ENCODE measurements around the gene NEK4.

Gene NEK4

GRCh38 chr3:52792961-52793695, 22.4 kb upstream of the NEK4 start:
- TF ChIP-seq, protein P1, sequence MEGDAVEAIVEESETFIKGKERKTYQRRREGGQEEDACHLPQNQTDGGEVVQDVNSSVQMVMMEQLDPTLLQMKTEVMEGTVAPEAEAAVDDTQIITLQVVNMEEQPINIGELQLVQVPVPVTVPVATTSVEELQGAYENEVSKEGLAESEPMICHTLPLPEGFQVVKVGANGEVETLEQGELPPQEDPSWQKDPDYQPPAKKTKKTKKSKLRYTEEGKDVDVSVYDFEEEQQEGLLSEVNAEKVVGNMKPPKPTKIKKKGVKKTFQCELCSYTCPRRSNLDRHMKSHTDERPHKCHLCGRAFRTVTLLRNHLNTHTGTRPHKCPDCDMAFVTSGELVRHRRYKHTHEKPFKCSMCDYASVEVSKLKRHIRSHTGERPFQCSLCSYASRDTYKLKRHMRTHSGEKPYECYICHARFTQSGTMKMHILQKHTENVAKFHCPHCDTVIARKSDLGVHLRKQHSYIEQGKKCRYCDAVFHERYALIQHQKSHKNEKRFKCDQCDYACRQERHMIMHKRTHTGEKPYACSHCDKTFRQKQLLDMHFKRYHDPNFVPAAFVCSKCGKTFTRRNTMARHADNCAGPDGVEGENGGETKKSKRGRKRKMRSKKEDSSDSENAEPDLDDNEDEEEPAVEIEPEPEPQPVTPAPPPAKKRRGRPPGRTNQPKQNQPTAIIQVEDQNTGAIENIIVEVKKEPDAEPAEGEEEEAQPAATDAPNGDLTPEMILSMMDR (IDR thresholded peaks at IDR 0.05; ENCODE audit: low read depth, low read length), result no peak
- DNase-seq (ENCODE audit: extremely low read depth, low read depth), result no peak

- TF ChIP-seq, protein P1 (IDR thresholded peaks at IDR 0.05; ENCODE audit: low read depth, low read length), result no peak
- DNase-seq (ENCODE audit: extremely low read depth, low read depth), result no peak
Observed at GRCh38 chr3:52792413-52792812, 21.7 kb upstream of the NEK4 start.

DNA sequence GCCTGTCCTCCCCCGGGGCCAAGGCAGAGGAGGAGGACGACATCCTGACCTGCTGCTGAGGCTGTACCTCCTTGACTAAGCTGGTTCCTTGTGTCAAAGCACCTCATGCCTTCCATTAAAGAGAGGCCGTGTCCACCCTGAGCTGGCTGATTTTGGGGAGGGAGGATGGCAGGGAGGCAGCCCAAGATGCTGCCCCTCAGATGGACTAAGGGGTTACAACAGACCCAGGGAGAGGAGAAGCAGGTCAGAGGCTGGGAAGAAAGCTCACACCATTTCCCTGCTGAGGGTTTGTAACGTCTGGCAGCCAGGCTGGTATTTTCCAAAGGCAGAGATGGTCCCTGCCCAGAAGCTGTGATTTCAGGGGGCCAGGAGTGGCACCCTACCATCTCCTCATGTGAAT, 21.2 kb upstream of the NEK4 start:
- TF ChIP-seq, protein P1 (IDR thresholded peaks at IDR 0.05; ENCODE audit: low read depth, low read length), result no peak
- DNase-seq (ENCODE audit: extremely low read depth, low read depth), result no peak

DNA sequence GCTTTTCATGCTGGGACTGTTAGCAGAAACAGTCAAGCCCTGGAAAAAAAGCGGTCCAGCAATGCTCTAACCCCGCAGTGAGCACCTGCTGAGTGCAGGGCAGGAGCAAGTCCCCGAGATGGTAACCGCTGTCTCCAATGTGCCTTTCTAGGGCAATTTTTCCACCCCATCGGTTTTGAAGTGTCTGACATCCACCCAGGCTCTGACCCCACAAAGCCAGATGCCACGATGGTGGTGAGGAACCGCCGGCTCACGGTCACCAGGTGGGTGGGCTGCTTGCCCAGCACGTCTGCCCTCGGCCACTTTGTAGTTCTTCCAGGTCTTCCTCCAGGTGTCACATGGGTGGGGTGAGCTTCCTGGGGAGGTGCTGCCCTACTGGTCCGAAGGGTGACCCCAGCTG, 20.6 kb upstream of the NEK4 start:
- TF ChIP-seq, protein P1 (IDR thresholded peaks at IDR 0.05; ENCODE audit: low read depth, low read length), result no peak
- no peak for DNase-seq (ENCODE audit: extremely low read depth, low read depth)

DNA sequence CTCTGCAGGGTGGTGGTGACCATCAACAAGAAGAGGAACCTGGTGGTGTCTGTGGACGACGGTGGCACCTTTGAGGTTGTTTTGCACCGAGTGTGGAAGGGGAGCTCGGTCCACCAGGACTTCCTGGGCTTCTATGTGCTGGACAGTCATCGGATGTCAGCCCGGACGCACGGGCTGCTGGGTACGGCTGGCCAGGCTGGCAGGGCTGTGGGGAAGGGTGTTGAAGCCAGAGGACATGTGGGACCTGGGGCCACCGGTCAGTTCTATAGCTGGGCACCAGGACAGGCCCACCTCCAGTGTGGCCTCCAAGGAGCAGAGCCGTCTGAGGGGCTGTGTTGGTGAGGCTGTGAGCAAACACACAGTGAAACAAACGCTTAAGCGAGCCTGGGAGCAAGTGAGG, 20.0 kb upstream of the NEK4 start:
- TF ChIP-seq, protein P1 (IDR thresholded peaks at IDR 0.05; ENCODE audit: low read depth, low read length), result no peak
- DNase-seq (ENCODE audit: extremely low read depth, low read depth), result no peak

DNA sequence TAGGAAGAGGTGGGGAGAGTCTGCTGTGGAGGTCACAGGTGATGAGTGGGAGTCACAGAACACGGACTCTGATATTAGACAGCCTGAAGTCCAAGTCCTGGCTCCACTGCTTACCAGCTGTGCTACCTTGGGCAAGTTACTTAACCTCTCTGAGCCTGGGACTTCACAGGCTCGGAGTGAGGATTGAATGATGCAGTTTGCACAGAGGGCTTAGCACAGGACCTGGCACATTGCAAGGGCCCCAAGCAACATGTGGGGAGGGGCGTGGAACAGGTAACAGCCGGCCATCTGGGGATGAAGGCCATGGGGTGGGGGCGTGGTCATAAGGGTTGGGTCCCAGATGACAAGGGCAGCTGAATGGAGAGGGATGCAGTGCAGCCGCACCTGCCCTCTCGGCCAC, 19.6 kb upstream of the NEK4 start:
- TF ChIP-seq, protein P1 (IDR thresholded peaks at IDR 0.05; ENCODE audit: low read depth, low read length), result no peak
- DNase-seq (ENCODE audit: extremely low read depth, low read depth), result no peak

DNA sequence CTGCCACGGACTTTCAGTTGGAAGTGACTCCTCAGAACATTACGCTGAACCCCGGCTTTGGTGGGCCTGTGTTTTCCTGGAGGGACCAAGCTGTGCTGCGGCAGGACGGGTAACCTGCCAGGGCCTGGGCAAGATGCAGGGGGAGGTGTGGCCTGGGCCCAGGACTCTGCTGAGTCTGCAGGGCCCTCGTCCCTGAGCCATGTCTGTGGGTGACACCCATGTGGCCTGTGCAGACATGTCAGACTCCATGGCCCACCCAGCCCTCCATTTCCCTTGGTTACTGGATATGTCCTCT, 19.0 kb upstream of the NEK4 start:
- TF ChIP-seq, protein P1 (IDR thresholded peaks at IDR 0.05; ENCODE audit: low read depth, low read length), result no peak
- no peak for DNase-seq (ENCODE audit: extremely low read depth, low read depth)

Measured in AG09319 (cell line).